ENCODE results near the gene ACSL6.

ACSL6 gene

DNA sequence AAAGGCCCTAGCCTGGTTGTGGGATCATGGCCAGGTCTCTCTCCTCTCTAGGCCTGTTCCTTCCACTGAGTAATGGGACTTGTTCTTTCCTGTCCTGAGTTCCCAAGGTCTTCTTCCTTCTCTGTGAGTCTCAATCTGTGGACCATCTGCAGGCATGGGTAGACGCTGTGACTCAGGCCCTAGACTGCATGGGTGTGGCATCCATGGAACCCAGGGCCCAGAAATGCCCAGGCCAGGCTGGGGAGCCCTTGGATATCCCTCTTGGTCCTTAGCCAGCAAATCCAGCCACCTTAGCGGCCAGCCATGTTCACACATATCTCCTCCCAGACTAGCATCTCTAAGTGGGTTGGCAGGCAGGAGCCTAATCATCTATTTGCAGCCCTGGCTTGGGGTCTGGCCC is 2.3 kb upstream of the ACSL6 start:
- no peak for DNase-seq

GRCh38 chr5:132013006-132013689 is 1.7 kb upstream of the ACSL6 start:
- no peak for DNase-seq

DNA sequence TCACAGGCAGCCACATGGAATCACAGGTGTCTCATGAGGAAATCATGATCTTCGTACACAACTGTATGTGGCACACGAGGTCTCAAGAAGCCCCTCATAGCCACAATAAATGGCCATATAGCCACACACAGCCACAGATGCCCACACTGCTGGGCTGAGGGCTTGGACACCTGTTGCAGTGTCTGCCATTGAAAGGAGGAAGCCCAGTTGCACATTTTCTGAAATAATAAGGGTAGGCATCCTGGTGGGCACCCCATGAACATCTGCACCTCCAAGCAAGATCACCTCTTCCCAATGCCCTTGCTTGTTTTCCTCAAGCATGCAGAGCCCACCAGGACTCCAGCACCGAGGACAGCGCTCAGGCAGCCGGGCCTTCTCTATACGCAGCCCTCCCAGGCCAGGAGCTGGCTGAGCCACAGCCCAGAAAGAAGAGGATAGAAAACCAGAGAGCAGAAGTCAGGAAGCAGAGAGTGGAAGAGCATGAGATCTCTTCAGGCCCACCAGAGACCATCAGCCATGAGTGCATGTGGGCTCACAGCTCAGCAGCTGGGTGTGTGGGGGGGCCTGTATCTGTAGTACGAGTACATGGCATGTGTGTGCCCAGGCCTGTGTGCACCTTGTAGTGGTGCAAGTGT is 1.0 kb upstream of the ACSL6 start:
- DNase-seq, result no peak

- no peak for DNase-seq
These were observed 353 bp downstream of the ACSL6 start for GRCh38 chr5:132010989-132011621.

- no peak for DNase-seq
These were observed 841 bp downstream of the ACSL6 start for GRCh38 chr5:132010645-132010988.

GRCh38 chr5:132009706-132010405 is 1.6 kb downstream of the ACSL6 start:
- no peak for DNase-seq

GRCh38 chr5:132008961-132009680 is 2.3 kb downstream of the ACSL6 start:
- DNase-seq, result no peak

DNA sequence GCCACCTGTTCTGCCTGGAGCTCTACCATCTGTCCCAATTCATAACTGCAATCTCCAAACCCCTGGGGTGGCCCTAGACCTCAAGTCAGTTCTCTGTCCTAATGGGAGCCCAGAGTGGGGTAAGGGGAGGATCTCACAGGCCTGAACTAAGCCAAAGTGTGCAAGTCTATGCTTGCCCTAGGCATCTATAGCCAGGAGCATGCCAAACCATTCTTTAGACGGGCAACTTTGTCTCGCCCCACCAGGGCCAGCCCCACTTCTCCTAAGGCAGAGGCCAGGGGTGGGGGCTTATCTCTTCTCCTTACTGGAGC is 3.3 kb downstream of the ACSL6 start:
- DNase-seq, result no peak

GRCh38 chr5:132007399-132008162 is 3.9 kb downstream of the ACSL6 start:
- peak; percentile 17 for DNase-seq

- no peak for DNase-seq
These were observed 4.9 kb downstream of the ACSL6 start for GRCh38 chr5:132006331-132007120.

DNA sequence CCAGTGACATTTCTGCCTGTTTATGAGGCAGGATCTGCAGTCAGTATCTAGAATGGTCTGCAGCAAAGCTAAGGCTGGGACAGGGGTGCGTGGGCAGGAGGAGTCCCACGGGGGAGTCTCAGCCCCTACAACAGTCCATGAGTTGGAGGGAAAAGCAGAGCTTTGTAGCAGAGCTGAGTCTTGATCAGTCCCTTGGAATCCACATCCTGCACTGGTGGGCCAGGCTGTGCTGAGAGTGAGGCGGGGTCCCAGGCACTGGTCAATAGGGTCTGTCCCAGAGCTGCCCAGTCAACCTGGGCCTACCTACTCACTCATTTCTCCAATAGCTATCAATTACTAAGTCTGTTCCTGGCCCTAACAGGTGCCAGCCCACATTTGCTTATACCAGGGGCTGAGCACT is 5.9 kb downstream of the ACSL6 start:
- DNase-seq, result no peak

DNA sequence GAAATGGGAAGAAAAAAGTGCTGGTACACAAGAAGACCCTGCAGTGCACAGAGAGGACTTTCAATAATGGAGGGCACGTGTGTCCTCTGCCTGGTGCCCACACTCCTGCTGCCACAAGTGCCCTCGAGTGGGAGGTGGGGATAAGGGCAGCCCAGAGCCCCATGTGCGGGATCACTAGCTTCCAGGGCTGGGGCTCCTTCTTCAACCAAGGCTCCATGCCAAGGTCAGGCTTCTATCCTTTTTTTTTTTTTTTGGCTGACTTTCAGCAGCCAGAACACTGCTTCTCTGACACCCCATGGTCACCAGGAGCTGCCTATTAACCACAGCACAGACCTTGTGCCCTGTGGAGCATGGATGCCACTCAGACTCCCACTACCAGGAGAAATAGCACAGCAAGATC is 7.5 kb downstream of the ACSL6 start:
- no peak for DNase-seq

DNA sequence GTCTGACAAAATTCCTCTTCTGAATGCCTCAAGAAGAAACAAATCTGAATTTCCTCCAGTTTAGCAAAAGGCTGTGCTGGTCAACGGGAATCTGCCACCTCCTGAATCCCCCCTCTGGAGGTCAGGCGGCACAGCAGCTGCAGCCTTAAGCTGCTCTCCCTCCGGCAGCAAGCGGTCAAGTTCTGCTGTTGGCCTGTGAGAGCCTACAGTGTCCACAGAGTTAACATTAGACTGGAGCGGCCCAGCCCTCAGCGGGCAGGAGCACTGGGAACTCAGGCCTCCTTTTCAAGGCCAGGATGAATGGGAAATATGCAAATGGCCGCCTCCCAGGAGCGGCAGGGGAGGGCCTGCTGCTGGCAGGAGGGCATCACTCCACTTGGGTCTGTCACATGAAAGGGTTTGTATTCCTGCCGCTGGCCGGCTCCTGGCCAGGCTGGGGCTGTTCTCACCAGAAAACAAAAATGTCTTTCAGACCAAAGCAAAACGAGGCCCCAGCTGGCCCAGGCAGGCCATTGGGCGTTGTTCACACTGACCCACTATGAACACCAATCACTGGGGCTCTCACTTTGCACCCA is 8.2 kb downstream of the ACSL6 start:
- DNase-seq, result no peak

GRCh38 chr5:132002757-132003156 is 8.7 kb downstream of the ACSL6 start:
- no peak for DNase-seq

DNA sequence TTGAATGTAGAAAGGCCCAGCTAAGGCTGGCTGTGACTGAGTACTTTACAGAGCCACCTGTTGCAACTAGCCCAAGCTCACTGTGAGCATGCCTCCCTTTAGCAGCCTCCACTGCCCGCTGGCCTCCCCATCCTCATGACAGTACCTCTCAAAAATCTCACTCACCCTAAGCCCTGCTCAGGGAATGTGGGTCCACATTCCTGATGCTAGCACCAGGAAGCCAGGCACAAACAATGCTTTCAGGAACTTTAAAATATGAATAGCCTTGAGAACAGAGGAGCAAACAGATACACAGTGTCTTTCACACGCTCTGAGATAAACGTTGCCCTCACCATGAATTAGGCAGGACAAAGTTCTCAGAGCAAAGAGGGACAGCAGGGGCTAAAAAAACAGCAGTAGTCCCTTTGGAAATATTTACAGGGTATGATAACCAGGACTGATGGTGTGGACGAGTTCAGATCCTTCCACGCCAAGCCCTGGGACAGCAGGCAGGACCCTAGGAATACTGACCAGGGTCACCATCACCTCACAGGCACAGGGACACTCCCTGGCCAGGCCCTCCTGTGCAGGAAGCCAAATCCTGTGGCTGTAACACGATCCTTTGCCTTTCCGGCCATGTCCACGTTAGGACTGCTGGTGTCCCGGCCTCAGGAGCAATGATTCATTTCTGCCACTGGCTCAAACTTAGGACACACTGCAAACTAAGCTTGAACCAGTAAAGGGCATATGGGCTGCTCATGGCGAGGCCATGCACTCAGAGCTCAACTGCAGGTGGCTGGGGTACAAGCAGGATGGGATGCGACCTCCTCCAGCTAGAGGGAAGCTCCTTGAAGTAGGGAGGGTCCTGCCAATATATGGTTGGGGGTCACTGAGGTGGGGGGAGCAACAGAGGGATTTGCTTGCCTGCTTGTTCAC is 9.6 kb downstream of the ACSL6 start:
- no peak for DNase-seq

DNA sequence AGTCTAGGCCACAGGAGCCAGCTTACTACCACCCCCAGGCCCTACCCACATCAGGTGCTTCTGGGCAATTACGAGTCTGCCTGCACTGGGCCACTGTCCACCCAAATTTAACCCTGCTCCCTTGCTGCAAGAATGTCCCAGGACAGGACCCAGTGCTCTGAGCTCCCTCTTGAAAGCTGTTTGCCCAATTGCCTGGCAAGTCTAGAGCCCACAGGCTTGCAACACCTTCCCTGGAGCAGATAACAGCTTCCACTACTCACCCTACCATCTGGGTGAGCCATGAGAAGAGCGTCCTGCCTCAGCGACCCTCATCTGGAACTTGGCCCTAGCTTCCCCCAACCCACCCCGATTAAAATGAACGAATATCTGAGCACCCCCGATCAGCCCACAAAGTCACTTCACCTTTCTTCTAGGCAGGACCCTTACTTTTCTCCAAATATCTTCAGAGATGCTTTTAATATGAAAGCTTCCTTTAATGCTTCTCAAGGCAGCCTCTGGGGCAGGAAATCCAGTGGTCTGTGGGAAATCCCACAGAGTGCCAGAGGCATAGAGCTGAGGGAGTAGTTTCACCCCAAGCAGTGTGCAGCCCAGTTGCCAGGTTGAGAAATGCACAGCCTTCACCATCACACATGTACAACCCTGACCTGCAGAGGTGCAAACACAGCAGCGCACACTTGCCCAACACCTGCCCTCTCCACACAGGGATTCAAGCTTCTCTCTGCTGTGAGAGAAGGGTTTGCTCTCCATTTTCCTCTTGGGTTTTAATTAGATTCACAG is 10.6 kb downstream of the ACSL6 start:
- DNase-seq, result peak; percentile 64

GRCh38 chr5:132000241-132000490 is 11.3 kb downstream of the ACSL6 start:
- no peak for DNase-seq

DNA sequence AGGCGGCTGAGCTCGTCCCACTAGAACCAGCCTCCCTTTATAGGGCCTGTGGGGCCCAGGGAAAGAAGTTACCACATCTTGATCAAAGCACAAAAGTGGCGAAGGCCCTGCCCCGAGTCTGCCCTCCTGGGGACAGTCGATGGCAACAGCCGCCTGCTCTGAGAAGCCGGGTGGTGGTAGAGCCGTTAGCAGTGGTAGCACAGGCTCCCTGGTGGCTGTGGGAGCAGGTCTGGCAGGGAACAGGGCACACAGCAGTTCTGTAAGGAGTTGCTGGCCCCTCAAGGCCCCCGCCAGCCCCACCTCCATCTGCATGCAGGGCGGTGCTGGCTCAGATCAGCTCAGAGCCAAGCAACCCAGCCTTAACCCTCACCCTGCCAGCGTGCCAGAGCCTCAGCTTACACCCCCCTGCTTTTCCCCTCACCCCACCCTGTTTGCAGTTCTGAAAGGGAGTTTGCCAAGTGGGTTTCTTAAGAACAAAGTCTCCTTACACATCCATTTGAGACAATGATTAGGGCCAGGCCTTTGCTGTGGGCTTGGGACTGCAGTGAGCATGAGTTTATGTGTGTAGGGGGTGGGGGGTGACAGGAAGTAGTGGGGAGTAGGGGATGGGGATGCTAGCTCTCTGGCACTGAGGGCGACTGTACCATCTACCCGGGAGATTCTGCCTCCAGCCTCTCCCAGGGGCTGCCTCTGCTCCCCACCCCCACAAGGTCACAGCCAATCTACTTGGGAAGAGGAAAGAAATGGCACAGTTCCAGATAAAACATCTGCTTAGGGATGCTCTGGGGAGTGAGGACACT is 11.8 kb downstream of the ACSL6 start:
- no peak for DNase-seq

- DNase-seq, result no peak
These were observed 12.4 kb downstream of the ACSL6 start for GRCh38 chr5:131999041-131999440.
